HL-60 (cell line): ENCODE data around the gene OIP5.
"Not testable (repeated sequence)": the region's sequence is repeated elsewhere in the genome, so short reads cannot be mapped to it uniquely, and the experiment has no call there.

Experiments
- DNase-seq, 2 experiments: peaks; one replicate each; pipeline ENCODE4 v3.0.0-alpha.2; 2010 to 2020; ENCODE audit warnings: low read depth in 1 of 2, low spot score in 1 of 2
- H3K27ac ChIP-seq: fragments of 250-450 bp; sonication (Bioruptor Pico); replicated peaks from 2 replicates; pipeline ENCODE4 v1.5.1; 2020; ENCODE audit warnings: mild to moderate bottlenecking, moderate library complexity
- H3K27me3 ChIP-seq: fragments of 250-450 bp; sonication (Bioruptor Pico); 2 replicates; pipeline ENCODE4 v1.5.1; 2021; ENCODE audit warnings: mild to moderate bottlenecking, moderate library complexity; ENCODE audit not compliant: insufficient read depth, poor library complexity, severe bottlenecking
- H3K4me3 ChIP-seq: replicated peaks from 2 replicates; pipeline ENCODE4 v1.5.1; 2011; ENCODE audit warnings: mild to moderate bottlenecking, control low read depth, low read length; ENCODE audit not compliant: insufficient read depth
- GABPA ChIP-seq: IDR thresholded peaks from 2 replicates; pipeline ENCODE4 v1.6.1; 2012; ENCODE audit warnings: low read depth
- POLR2AphosphoS5 ChIP-seq: IDR thresholded peaks from 2 replicates; pipeline ENCODE4 v1.6.1; 2012; ENCODE audit warnings: low read depth
- SPI1 ChIP-seq: IDR thresholded peaks from 2 replicates; pipeline ENCODE4 v1.6.1; 2012; ENCODE audit warnings: low read depth, mild to moderate bottlenecking, borderline replicate concordance
- TF ChIP-seq, protein P1 (sequence below): IDR thresholded peaks from one replicate; pipeline ENCODE4 v1.5.1; 2011; ENCODE audit warnings: low read length, control low read depth, inconsistent platforms; ENCODE audit not compliant: insufficient read depth
- TF ChIP-seq, protein P2 (sequence below): IDR thresholded peaks from 2 replicates; pipeline ENCODE4 v1.6.1; 2012; ENCODE audit warnings: low read depth; ENCODE audit not compliant: insufficient replicate concordance

Gene OIP5

DNA sequence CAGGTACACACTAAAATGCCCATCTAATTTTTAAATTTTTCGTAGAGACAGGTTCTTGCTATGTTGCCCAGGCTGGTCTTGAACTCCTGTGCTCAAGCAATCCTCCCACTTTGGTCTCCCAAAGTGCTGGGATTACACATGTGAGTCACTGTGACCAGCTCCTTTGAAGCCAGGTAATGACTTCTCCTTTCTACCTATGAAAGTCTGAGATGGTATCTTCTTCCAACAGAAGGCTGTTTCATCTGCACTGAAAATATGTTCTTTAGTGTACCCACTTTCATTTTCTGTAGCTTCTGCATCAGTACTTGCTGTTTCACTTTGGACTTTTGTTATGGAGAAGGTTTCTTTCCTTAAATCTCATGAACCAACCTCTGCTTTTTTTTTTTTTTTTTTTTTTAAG, 8.8 kb downstream of the OIP5 start:
- TF ChIP-seq, protein P1, sequence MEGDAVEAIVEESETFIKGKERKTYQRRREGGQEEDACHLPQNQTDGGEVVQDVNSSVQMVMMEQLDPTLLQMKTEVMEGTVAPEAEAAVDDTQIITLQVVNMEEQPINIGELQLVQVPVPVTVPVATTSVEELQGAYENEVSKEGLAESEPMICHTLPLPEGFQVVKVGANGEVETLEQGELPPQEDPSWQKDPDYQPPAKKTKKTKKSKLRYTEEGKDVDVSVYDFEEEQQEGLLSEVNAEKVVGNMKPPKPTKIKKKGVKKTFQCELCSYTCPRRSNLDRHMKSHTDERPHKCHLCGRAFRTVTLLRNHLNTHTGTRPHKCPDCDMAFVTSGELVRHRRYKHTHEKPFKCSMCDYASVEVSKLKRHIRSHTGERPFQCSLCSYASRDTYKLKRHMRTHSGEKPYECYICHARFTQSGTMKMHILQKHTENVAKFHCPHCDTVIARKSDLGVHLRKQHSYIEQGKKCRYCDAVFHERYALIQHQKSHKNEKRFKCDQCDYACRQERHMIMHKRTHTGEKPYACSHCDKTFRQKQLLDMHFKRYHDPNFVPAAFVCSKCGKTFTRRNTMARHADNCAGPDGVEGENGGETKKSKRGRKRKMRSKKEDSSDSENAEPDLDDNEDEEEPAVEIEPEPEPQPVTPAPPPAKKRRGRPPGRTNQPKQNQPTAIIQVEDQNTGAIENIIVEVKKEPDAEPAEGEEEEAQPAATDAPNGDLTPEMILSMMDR = no peak
- TF ChIP-seq SPI1 = no peak
- TF ChIP-seq GABPA = no peak
- TF ChIP-seq POLR2AphosphoS5 = no peak
- TF ChIP-seq, protein P2, sequence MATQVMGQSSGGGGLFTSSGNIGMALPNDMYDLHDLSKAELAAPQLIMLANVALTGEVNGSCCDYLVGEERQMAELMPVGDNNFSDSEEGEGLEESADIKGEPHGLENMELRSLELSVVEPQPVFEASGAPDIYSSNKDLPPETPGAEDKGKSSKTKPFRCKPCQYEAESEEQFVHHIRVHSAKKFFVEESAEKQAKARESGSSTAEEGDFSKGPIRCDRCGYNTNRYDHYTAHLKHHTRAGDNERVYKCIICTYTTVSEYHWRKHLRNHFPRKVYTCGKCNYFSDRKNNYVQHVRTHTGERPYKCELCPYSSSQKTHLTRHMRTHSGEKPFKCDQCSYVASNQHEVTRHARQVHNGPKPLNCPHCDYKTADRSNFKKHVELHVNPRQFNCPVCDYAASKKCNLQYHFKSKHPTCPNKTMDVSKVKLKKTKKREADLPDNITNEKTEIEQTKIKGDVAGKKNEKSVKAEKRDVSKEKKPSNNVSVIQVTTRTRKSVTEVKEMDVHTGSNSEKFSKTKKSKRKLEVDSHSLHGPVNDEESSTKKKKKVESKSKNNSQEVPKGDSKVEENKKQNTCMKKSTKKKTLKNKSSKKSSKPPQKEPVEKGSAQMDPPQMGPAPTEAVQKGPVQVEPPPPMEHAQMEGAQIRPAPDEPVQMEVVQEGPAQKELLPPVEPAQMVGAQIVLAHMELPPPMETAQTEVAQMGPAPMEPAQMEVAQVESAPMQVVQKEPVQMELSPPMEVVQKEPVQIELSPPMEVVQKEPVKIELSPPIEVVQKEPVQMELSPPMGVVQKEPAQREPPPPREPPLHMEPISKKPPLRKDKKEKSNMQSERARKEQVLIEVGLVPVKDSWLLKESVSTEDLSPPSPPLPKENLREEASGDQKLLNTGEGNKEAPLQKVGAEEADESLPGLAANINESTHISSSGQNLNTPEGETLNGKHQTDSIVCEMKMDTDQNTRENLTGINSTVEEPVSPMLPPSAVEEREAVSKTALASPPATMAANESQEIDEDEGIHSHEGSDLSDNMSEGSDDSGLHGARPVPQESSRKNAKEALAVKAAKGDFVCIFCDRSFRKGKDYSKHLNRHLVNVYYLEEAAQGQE = no peak
- Histone ChIP-seq H3K4me3 (no peak overlapping the region), H3K27me3 (no peaks in the 10 kb centered on the region), H3K27ac (no peak overlapping the region)
- no peak for DNase-seq

DNA sequence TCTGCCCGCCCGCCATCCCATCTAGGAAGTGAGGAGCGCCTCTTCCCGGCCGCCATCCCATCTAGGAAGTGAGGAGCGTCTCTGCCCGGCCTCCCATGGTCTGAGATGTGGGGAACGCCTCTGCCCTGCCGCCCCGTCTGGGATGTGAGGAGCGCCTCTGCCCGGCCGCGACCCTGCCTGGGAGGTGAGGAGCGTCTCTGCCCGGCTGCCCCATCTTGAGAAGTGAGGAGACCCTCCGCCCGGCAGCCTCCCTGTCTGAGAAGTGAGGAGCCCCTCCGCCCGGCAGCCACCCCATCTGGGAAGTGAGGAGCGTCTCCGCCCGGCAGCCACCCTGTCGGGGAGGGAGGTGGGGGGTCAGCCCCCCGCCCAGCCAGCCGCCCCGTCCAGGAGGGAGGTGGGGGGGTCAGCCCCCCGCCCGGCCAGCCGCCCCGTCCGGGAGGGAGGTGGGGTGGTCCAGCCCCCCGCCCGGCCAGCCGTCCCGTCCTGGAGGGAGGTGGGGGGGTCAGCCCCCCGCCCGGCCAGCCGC, 11.5 kb downstream of the OIP5 start:
- not testable (repeated sequence) for H3K27ac ChIP-seq, H3K4me3 ChIP-seq, DNase-seq, H3K27me3 ChIP-seq

DNA sequence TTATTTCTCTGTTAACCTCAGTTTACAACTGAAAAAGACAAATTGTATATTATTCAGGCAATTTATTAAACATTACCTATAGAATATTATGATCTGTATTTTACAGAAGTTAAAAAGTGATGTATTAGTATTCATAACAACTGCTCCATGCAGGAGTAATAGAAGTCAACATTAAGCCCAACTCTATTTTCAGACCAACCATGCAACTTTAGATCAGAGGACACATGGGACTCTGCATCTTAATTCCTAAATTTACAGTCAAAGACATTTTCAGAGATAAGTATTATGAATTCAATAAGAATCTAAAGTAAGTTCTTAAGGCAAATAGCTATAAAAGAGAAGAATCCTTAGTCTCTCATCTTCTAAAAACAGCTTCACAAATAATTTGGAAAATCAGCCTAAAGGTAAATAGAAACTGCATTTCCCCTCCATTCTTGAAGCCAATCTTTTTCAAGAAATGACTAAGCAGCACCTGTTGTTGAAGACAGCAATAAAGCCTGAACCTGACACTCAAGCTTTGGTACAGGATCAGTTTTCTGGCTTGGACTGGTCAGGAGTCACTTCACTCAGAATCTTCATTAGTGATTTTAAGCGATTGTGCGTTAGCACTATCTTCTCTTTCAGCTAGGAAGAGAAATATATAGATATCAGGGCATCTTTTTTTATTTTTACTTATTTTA, 23.0 kb downstream of the OIP5 start:
- no peak for DNase-seq
- H3K27me3 ChIP-seq = no peaks in the 10 kb centered on the region
- H3K4me3 ChIP-seq = no peak overlapping the region
- no peak overlapping the region for H3K27ac ChIP-seq
- no peak for TF ChIP-seq GABPA
- TF ChIP-seq POLR2AphosphoS5 = no peak
- TF ChIP-seq, protein P2 = no peak
- TF ChIP-seq SPI1 = no peak
- TF ChIP-seq, protein P1 = no peak

DNA sequence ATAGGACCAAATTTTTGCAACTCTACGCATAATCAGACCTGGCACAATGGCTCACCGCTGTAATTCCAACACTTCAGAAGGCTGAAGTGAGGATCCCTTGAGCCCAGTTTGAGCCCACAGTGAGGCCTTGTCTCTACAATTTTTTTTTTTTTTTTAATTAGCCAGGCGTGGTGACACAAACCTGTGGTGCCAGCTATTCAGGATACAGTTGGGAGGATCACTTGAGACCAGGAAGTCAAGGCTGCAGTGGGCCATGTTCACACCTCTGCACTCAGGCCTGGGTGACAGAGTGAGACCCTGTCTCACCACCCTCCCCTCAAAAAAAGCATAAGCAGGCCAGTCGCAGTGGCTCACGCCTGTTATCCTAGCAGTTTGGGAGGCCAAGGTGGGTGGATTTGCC, 24.7 kb downstream of the OIP5 start:
- Histone ChIP-seq H3K27ac (no peak overlapping the region), H3K27me3 (no peaks in the 10 kb centered on the region), H3K4me3 (no peak overlapping the region)
- TF ChIP-seq, protein P2 = no peak
- TF ChIP-seq POLR2AphosphoS5 (no peak), GABPA (no peak), SPI1 (no peak)
- TF ChIP-seq, protein P1 = no peak
- no peak for DNase-seq
